Stimulated activated effector memory CD8-positive, alpha-beta T cell treated with anti-CD3 and anti-CD28 coated beads, Interleukin-12 subunit alpha, Interleukin-12 subunit beta, amount 100 ng/mL, for 72 hours (primary cell): ENCODE results near the gene STK17A.
"Not testable (repeated sequence)": the region's sequence is repeated elsewhere in the genome, so short reads cannot be mapped to it uniquely, and the experiment has no call there.

Experiments used
- ATAC-seq: fragments of 150-1000 bp; cut with Tn5 transposase; 2 replicates; pipeline ENCODE4 v1.10.0; 2021
- DNase-seq, 2 donors: peaks; one replicate each; pipeline ENCODE4 v3.0.0; 2021 to 2022; ENCODE audit warnings: low spot score in 2 of 2
- H3K27ac Mint-ChIP-seq: one replicate; pipeline ENCODE4 v1.8.0; 2022; ENCODE audit warnings: mild to moderate bottlenecking, mixed read lengths
- H3K36me3 Mint-ChIP-seq: one replicate; pipeline ENCODE4 v1.8.0; 2022; ENCODE audit warnings: mild to moderate bottlenecking, mixed read lengths
- H3K4me1 Mint-ChIP-seq: one replicate; pipeline ENCODE4 v1.8.0; 2022; ENCODE audit warnings: mixed read lengths
- H3K4me3 Mint-ChIP-seq: one replicate; pipeline ENCODE4 v1.8.0; 2022; ENCODE audit warnings: mild to moderate bottlenecking, mixed read lengths
- H3K9me3 Mint-ChIP-seq: one replicate; pipeline ENCODE4 v1.8.0; 2022; ENCODE audit warnings: mixed read lengths

The STK17A gene

DNA sequence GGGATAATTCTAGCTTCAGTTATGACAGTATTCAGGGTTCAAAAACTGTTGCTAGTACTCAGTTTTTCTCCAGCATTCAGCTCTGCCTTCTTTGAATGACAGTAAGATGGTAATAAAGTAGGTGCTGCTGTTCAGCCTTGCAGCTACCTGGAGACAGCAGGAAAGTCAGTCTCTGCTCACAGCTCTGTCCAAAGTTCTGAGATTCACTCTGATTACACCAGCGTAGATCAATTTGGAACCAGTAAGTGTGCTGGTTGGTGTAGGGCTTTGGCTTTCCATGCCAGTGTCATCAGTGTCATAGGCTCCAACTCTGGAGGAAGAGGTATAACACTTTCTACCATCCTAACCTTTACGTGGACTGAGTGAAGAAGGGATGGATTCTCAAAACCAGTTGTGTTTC, 26.2 kb downstream of the STK17A start:
- DNase-seq (no peak), ATAC-seq (no peak)
- no peak overlapping the region for H3K4me3 Mint-ChIP-seq
- no peaks in the 10 kb centered on the region for H3K9me3 Mint-ChIP-seq
- H3K27ac Mint-ChIP-seq = peak overlapping the region; percentile 41
- H3K36me3 Mint-ChIP-seq = peaks cover 4% of the 10 kb centered on the region
- H3K4me1 Mint-ChIP-seq = peaks cover 60% of the 10 kb centered on the region

- no peaks in the 10 kb centered on the region for H3K9me3 Mint-ChIP-seq
- peaks cover 55% of the 10 kb centered on the region for H3K4me1 Mint-ChIP-seq
- ATAC-seq (no peak), DNase-seq (peak in 1 of 2 donors; percentile 50)
- no peaks in the 10 kb centered on the region for H3K36me3 Mint-ChIP-seq
- peak overlapping the region; percentile 23 for H3K4me3 Mint-ChIP-seq
- H3K27ac Mint-ChIP-seq = peak overlapping the region; percentile 67
Observed at GRCh38 chr7:43612128-43612527, 29.2 kb downstream of the STK17A start.

GRCh38 chr7:43612599-43613589, 30.0 kb downstream of the STK17A start:
- peaks cover 55% of the 10 kb centered on the region for H3K4me1 Mint-ChIP-seq
- peak overlapping the region; percentile 23 for H3K4me3 Mint-ChIP-seq
- H3K27ac Mint-ChIP-seq = peak overlapping the region; percentile 67
- ATAC-seq = peak; percentile 97
- H3K9me3 Mint-ChIP-seq = no peaks in the 10 kb centered on the region
- peak in 1 of 2 donors; percentile 43 for DNase-seq
- no peaks in the 10 kb centered on the region for H3K36me3 Mint-ChIP-seq

- no peaks in the 10 kb centered on the region for H3K36me3 Mint-ChIP-seq
- no peaks in the 10 kb centered on the region for H3K9me3 Mint-ChIP-seq
- no peak for DNase-seq
- no peak overlapping the region for H3K4me3 Mint-ChIP-seq
- no peak overlapping the region for H3K27ac Mint-ChIP-seq
- ATAC-seq = no peak
- H3K4me1 Mint-ChIP-seq = peaks cover 39% of the 10 kb centered on the region
Observed at GRCh38 chr7:43615558-43616145, 32.7 kb downstream of the STK17A start.

- Mint-ChIP-seq H3K36me3 (no peaks in the 10 kb centered on the region), H3K27ac (no peak overlapping the region), H3K9me3 (no peaks in the 10 kb centered on the region), H3K4me1 (peaks cover 41% of the 10 kb centered on the region), H3K4me3 (no peak overlapping the region)
- ATAC-seq (no peak), DNase-seq (no peak)
Observed at GRCh38 chr7:43616977-43617376, 34.1 kb downstream of the STK17A start.

- no peaks in the 10 kb centered on the region for H3K9me3 Mint-ChIP-seq
- DNase-seq = no peak
- no peak for ATAC-seq
- H3K4me3 Mint-ChIP-seq = no peak overlapping the region
- H3K36me3 Mint-ChIP-seq = no peaks in the 10 kb centered on the region
- no peak overlapping the region for H3K27ac Mint-ChIP-seq
- H3K4me1 Mint-ChIP-seq = peaks cover 41% of the 10 kb centered on the region
Observed at GRCh38 chr7:43618073-43618472, 35.2 kb downstream of the STK17A start.

DNA sequence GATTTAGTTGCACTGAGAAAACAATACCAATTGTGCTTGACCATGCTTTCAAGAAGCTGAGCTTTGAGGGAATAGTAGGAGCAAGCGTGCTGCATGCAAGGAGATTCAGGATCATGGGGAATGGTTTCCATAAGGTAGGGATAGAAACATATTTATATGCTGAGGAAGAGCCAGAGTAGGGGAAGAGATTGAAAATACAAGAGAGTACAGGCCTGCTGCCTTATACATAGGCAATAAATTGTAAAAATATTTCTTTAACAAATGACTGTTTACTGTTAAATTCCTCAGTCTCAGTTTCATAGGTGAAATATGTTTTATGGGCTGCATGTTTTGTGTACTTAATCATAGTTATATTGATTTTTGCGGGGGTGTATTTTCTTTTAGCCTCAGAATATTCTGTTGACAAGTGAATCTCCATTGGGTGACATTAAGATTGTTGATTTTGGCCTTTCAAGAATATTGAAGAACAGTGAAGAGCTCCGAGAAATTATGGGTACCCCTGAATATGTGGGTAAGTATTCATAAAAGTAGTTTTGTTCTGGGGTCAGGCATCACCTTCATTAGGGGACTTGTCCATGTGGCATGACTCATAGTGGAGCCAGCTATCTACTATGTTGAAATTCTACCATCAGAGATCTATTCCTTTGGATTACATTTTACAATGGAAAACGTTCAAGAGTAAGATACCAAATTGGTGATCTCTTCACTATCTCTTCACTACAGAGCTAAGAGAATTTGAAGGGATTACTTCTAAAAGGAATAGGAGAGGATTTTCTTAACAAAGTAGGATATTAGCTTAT, 36.5 kb downstream of the STK17A start:
- H3K9me3 Mint-ChIP-seq = no peaks in the 10 kb centered on the region
- H3K36me3 Mint-ChIP-seq = no peaks in the 10 kb centered on the region
- DNase-seq (no peak), ATAC-seq (no peak)
- peaks cover 37% of the 10 kb centered on the region for H3K4me1 Mint-ChIP-seq
- no peak overlapping the region for H3K4me3 Mint-ChIP-seq
- no peak overlapping the region for H3K27ac Mint-ChIP-seq

DNA sequence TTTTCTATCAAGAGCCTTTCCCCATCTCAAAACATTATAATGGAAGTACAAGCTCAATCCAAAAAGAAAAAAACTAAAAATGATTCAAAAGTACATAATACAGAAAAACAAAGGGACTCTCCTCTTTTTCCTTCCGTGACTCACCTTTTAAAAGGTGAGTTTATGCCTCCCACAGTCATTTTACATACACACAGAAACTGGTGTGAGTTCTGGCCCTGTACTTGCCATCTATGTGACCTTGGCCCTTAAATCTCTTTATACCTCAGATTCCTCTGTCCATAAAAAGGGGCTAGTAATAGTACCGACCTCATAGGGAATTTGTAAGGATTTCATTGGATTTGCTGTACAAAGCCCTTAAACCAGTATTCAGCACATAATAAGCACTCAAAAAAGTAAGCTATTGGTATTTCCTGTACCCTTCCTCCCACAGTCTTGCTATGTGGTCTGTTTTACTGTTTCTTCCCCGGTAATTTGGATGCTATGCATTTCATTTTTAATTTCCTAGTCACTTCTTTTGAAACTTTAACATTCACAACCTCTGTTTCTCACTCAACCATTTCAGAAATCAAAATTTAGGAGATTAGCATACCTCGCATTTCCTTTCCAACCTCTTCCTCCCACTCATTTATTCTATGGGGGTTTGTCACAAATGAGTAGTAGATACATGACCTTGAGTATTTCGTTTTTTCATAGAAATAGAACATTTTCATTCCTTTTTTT, 39.0 kb downstream of the STK17A start:
- peaks cover 51% of the 10 kb centered on the region for H3K4me1 Mint-ChIP-seq
- ATAC-seq (peak; percentile 79), DNase-seq (no peak)
- peak overlapping the region; percentile 11 for H3K27ac Mint-ChIP-seq
- H3K36me3 Mint-ChIP-seq = no peaks in the 10 kb centered on the region
- no peaks in the 10 kb centered on the region for H3K9me3 Mint-ChIP-seq
- H3K4me3 Mint-ChIP-seq = peak overlapping the region; percentile 33

DNA sequence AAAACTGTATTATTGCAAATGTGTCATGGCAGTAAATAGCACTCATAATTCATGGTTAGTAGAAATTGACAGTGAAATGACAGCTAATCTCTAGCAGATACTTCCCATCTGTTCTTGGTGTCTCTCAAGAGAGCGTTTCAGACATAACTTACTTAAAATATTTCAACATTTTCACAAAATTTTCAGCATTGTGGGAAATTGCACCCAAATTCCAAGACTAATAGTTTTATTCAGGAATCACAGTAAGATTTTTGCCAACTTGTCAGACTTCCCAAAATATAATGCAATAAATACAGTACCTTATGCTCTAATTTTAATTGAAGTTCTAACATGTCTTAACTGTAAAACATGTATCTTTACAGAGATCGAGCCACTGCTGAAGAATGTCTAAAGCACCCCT, 41.2 kb downstream of the STK17A start:
- H3K4me1 Mint-ChIP-seq = peaks cover 67% of the 10 kb centered on the region
- H3K4me3 Mint-ChIP-seq = no peak overlapping the region
- ATAC-seq (no peak), DNase-seq (no peak)
- no peak overlapping the region for H3K27ac Mint-ChIP-seq
- peaks cover 5% of the 10 kb centered on the region for H3K36me3 Mint-ChIP-seq
- H3K9me3 Mint-ChIP-seq = no peaks in the 10 kb centered on the region

DNA sequence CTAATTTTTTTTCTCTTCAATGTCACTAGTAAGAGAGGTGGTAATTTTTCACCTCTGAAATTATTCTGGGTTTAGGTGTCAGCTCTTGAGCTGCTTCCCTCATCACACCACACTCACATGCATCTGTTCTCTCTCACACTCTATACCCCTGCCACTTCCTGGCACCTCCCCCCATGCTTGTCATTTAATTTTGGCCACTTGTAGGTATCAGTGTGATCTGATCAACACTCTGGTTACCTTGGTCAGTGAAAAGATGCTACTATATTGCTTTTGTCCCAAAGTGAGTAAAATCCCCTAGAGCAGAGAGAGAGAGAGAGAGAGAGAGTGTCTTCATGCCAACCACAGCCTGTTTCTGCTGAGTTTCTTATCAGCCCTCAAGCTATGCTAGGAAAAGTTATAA, 42.5 kb downstream of the STK17A start:
- DNase-seq (peak in 1 of 2 donors; percentile 69), ATAC-seq (peak; percentile 90)
- Mint-ChIP-seq H3K36me3 (peaks cover 15% of the 10 kb centered on the region), H3K4me1 (peaks cover 72% of the 10 kb centered on the region), H3K9me3 (no peaks in the 10 kb centered on the region), H3K4me3 (peak overlapping the region; percentile 17), H3K27ac (peak overlapping the region; percentile 48)

DNA sequence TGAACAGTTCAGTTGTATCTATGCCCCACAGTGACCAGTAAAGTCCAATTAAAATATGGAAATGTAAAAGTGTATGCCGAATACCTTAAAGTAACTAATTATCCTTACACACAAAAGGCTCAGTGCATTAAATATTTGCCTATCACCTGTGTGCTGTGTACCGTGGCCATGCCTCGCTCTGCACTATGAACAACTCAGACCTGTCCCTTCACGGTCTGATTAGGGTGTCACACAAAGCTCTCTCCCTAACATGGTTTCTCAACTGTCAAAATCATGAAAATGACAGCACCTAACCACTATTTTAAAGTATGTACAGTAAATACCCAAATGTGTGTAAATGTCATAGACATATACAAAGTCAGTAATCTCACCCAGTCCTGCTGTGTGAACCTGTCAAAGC, 43.1 kb downstream of the STK17A start:
- ATAC-seq (peak; percentile 41), DNase-seq (peak in 1 of 2 donors; percentile 48)
- H3K4me3 Mint-ChIP-seq = peak overlapping the region; percentile 17
- H3K36me3 Mint-ChIP-seq = peaks cover 20% of the 10 kb centered on the region
- H3K9me3 Mint-ChIP-seq = no peaks in the 10 kb centered on the region
- peak overlapping the region; percentile 48 for H3K27ac Mint-ChIP-seq
- peaks cover 77% of the 10 kb centered on the region for H3K4me1 Mint-ChIP-seq

DNA sequence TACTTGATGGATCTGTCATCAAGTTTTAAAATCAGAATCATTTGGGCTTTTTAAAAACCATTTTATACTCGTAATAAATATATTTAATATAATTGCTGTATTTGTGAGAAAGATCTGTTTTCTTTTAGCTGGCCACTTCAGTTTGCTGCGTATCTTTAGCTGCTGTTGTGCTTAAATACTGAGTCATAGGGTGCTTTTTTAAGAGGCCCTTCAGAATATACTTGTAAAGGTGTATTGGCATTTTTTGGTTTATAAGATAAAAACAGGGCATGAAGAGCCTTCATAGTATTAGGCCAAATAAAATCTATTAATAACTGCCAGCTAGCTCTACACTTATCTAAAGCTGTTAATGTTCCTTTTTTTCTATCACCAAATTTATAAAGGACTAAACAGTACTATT, 43.8 kb downstream of the STK17A start:
- Mint-ChIP-seq H3K36me3 (peaks cover 27% of the 10 kb centered on the region), H3K4me1 (peaks cover 79% of the 10 kb centered on the region), H3K9me3 (no peaks in the 10 kb centered on the region), H3K4me3 (no peak overlapping the region), H3K27ac (peak overlapping the region; percentile 75)
- ATAC-seq (no peak), DNase-seq (no peak)

GRCh38 chr7:43627798-43628197, 44.9 kb downstream of the STK17A start:
- peaks cover 38% of the 10 kb centered on the region for H3K36me3 Mint-ChIP-seq
- not testable (repeated sequence) for H3K4me3 Mint-ChIP-seq, DNase-seq, H3K9me3 Mint-ChIP-seq, ATAC-seq
- H3K27ac Mint-ChIP-seq = peak overlapping the region; percentile 75
- peaks cover 77% of the 10 kb centered on the region for H3K4me1 Mint-ChIP-seq

DNA sequence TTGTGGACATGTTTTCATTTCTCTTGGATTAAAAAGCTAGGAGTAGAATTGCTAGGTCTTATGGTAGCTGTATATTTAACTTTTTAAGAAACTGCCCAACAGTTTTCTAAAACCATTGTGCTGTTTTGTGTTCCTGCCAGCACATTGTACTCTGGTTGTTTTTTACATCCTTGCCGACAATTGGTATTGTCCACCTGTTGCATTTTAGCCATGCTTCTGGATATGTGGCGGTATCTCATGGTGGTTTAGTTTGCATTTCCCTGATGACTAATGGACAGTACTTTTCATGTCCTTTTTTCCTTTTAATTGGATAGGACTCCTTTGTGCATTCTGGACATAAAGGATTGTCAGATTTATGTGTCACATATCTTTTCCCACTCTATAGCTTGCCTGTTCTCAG, 45.5 kb downstream of the STK17A start:
- Mint-ChIP-seq H3K27ac (peak overlapping the region; percentile 76), H3K4me1 (peaks cover 78% of the 10 kb centered on the region), H3K4me3 (no peak overlapping the region), H3K9me3 (no peaks in the 10 kb centered on the region), H3K36me3 (peaks cover 45% of the 10 kb centered on the region)
- ATAC-seq (no peak), DNase-seq (no peak)

DNA sequence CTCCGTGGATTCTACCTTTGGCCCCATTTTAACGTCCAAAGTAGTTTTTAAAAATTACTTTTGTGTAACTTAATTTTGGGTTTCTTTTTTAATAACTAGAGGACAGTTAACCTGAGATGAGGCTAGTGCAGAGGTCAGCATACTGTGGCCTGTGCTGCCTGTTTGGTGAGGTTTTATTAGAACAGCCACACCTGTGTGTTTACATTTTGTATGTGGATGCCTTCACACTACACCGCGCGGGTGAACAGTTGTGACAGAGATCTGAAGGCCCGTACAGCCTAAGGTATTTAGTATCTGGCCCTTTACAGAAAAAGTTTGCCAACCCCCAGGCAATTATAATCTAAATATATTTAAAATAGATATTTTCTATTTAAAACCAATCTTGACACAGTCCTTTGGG, 46.9 kb downstream of the STK17A start:
- Mint-ChIP-seq H3K36me3 (peaks cover 57% of the 10 kb centered on the region), H3K4me3 (no peak overlapping the region), H3K4me1 (peaks cover 83% of the 10 kb centered on the region), H3K9me3 (no peaks in the 10 kb centered on the region), H3K27ac (peak overlapping the region; percentile 76)
- DNase-seq (peak in 1 of 2 donors; percentile 43), ATAC-seq (no peak)
